ENCODE measurements around the gene SLC15A5.

Gene SLC15A5

DNA sequence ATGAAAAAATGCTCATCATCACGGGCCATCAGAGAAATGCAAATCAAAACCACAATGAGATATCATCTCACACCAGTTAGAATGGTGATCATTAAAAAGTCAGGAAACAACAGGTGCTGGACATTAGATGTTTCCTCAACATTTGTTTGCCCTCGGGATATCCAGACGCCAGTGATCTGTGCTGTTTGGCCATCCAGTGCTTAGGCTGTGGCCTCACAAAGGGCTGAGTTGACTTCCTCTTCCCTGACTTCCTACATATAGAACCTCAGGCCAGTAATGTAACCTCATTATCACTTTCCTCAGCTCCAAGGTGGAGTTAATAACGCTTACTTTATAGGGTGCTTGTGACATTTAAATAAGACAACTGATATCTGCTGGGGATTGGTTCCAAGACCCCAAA lies 51.8 kb downstream of the SLC15A5 start (continued):
- no peak for TF ChIP-seq KLF7 (tag by site-specific recombination; IDR thresholded peaks at IDR 0.05; ENCODE audit: borderline replicate concordance)
- no peak for TF ChIP-seq ZNF670 (tag by site-specific recombination; IDR thresholded peaks at IDR 0.05; ENCODE audit: low read depth)
- TF ChIP-seq ZNF350 (tag by site-specific recombination; IDR thresholded peaks at IDR 0.05), result no peak

DNA sequence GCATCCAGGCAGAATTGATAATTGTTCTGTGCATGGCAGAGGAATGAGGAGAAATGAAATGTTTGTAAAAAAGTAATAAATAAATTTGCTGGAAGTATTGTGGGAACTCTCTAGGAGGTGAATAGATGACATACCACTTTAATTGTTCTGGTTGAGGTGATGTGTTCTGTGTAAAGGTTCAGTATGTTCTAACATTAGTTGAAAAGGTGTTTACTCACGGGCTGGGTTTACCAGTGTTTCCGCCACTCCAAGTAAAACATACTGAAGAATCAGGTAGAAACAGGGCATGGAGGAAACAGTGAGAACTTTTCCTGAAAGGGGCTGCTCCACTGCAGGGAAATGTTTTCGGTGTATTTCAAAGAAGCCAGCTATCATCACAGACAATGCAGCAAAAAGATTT lies 53.3 kb downstream of the SLC15A5 start:
- ChIA-PET CTCF (no interaction called here), POLR2A (no interaction called here)
- no peaks in the 10 kb centered on the region for H3K4me1 ChIP-seq (ENCODE audit: control insufficient read depth, insufficient read depth, low read length)
- H3K27ac ChIP-seq (ENCODE audit: extremely low read depth, low read depth, low read length), result no peak overlapping the region
- H3K4me3 ChIP-seq (ENCODE audit: low read depth, low read length), result no peak overlapping the region
- TF ChIP-seq ZNF501 (tag by site-specific recombination; IDR thresholded peaks at IDR 0.05), result no peak
- no peak for TF ChIP-seq ZFHX2 (tag by site-specific recombination; conservative IDR thresholded peaks at IDR 0.05)
- TF ChIP-seq HOXC10 (CRISPR knock-in tag; IDR thresholded peaks at IDR 0.05), result no peak
- TF ChIP-seq ZNF624 (tag by site-specific recombination; IDR thresholded peaks at IDR 0.05), result no peak
- no peak for TF ChIP-seq KLF9 (tag by site-specific recombination; IDR thresholded peaks at IDR 0.05; ENCODE audit: low read depth)
- no peak for TF ChIP-seq ZNF138 (tag by site-specific recombination; IDR thresholded peaks at IDR 0.05; ENCODE audit: borderline replicate concordance)
- TF ChIP-seq SP3 (tag by site-specific recombination; IDR thresholded peaks at IDR 0.05), result no peak
- no peak for TF ChIP-seq ZNF596 (tag by site-specific recombination; IDR thresholded peaks at IDR 0.05)
- no peak for TF ChIP-seq ZNF2 (tag by site-specific recombination; IDR thresholded peaks at IDR 0.05)
- no peaks in the 10 kb centered on the region for H3K9me3 ChIP-seq (ENCODE audit: control insufficient read depth, insufficient read depth, low read depth, low read length)
- H3K36me3 ChIP-seq (ENCODE audit: control insufficient read depth in 2 of 2, insufficient read depth in 1 of 2, low read length in 2 of 2), result no peaks in the 10 kb centered on the region

DNA sequence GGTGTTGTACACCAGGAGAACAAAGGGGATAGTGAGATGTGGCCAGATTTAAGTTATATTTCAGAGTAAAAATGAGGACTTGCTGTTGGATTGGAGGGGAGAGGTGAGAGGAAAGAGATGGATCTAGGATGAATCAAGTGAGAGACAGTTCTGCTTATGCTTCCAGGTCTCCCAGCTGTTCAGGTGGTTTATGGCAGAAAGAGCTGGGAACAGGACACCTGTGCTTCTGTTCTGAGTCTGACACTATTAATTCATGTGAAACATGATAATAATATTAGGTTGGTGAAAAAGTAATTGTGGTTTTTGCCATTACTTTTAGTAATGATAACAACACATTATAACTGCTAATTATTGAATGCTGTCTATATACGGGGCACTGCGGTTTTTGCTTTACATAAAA lies 55.7 kb downstream of the SLC15A5 start:
- no peaks in the 10 kb centered on the region for H3K4me1 ChIP-seq (ENCODE audit: control insufficient read depth, insufficient read depth, low read length)
- H3K27ac ChIP-seq (ENCODE audit: extremely low read depth, low read depth, low read length), result no peak overlapping the region
- POLR2A ChIA-PET, result no interaction called here
- H3K4me3 ChIP-seq (ENCODE audit: low read depth, low read length), result no peak overlapping the region
- no peaks in the 10 kb centered on the region for H3K9me3 ChIP-seq (ENCODE audit: control insufficient read depth, insufficient read depth, low read depth, low read length)
- CTCF ChIA-PET, result no interaction called here
- no peak for TF ChIP-seq ZNF132 (tag by site-specific recombination; IDR thresholded peaks at IDR 0.05; ENCODE audit: borderline replicate concordance)
- TF ChIP-seq ZBTB21 (tag by site-specific recombination; IDR thresholded peaks at IDR 0.05), result no peak
- TF ChIP-seq FEZF1 (tag by site-specific recombination; IDR thresholded peaks at IDR 0.05), result no peak
- no peak for TF ChIP-seq GFI1B (tag by site-specific recombination; IDR thresholded peaks at IDR 0.05)
- no peak for TF ChIP-seq ZFP37 (tag by site-specific recombination; IDR thresholded peaks at IDR 0.05)
- no peak for TF ChIP-seq TRIM28 (IDR thresholded peaks at IDR 0.05; ENCODE audit: borderline replicate concordance, low read length)
- no peaks in the 10 kb centered on the region for H3K36me3 ChIP-seq (ENCODE audit: control insufficient read depth in 2 of 2, insufficient read depth in 1 of 2, low read length in 2 of 2)

DNA sequence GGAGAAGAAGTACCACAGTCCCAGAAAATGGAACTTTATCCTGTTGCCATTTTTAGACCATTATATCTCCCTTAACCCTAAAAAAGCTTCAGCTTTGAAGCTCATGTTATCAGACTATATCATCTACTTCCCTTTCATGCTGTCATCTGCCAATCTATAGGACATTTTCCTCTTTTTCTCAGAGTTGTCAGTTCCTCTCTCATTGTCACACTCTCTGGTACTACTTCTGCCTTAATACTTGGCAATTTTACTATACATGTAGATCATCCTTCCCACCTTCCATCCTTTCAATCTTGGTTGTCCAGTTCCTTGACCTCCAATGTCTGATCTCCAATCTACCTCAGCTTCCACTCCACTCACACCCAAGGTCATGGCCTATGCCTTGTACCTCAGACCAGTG lies 57.4 kb downstream of the SLC15A5 start:
- H3K9me3 ChIP-seq (ENCODE audit: control insufficient read depth, insufficient read depth, low read depth, low read length), result no peaks in the 10 kb centered on the region
- H3K4me1 ChIP-seq (ENCODE audit: control insufficient read depth, insufficient read depth, low read length), result no peaks in the 10 kb centered on the region
- H3K27ac ChIP-seq (ENCODE audit: extremely low read depth, low read depth, low read length), result no peak overlapping the region
- no peaks in the 10 kb centered on the region for H3K36me3 ChIP-seq (ENCODE audit: control insufficient read depth in 2 of 2, insufficient read depth in 1 of 2, low read length in 2 of 2)
- no peak overlapping the region for H3K4me3 ChIP-seq (ENCODE audit: low read depth, low read length)
- no peak for TF ChIP-seq ZNF433 (tag by site-specific recombination; IDR thresholded peaks at IDR 0.05; ENCODE audit: low read depth)
- no peak for TF ChIP-seq ZBTB7A (tag by site-specific recombination; IDR thresholded peaks at IDR 0.05; ENCODE audit: low read depth)
- no peak for TF ChIP-seq ZNF600 (tag by site-specific recombination; IDR thresholded peaks at IDR 0.05)
- CTCF ChIA-PET, result no interaction called here
- POLR2A ChIA-PET, result no interaction called here
